Peyer's patch (tissue), 4 donors: ENCODE results near the gene SEMA5A.

Source experiments
- CTCF ChIP-seq, 6 experiments: fragments of 450-650 bp in 4 of 6; fragments of 200-600 bp in 2 of 6; sonication (generic) in 1 of 6; IDR thresholded peaks; one replicate each; pipeline ENCODE4 v1.5.1; 2017 to 2019; ENCODE audit warnings: antibody characterized with exemption in 6 of 6, mild to moderate bottlenecking in 3 of 6, moderate library complexity in 1 of 6
- POLR2A ChIP-seq, 2 donors: fragments of 450-650 bp; IDR thresholded peaks; one replicate each; pipeline ENCODE4 v1.5.1; 2017; ENCODE audit warnings: antibody characterized with exemption in 2 of 2, mild to moderate bottlenecking in 2 of 2, moderate library complexity in 2 of 2

- TF ChIP-seq CTCF (IDR thresholded peaks at IDR 0.05) (no peak), POLR2A (IDR thresholded peaks at IDR 0.05) (no peak)
These were observed 68.3 kb downstream of the SEMA5A start for GRCh38 chr5:9477537-9477936.
